Fibroblast of villous mesenchyme (primary cell): ENCODE data around the gene PAX2. TPM values are rescaled to one million over a fixed set of nuclear protein-coding genes. Genes with fewer than 3 reads are reported as not detected.
A peak's percentile ranks its signal among the peaks of the same experiment; 100 is the strongest.

Experiments used
- DNase-seq: peaks from one replicate; pipeline ENCODE4 v3.0.0-alpha.2; 2010; ENCODE audit warnings: low read depth
- H3K4me3 ChIP-seq: 2 replicates; pipeline ENCODE4 v1.5.1; 2011; ENCODE audit warnings: low read depth, mild to moderate bottlenecking, low read length
- CTCF ChIP-seq: IDR thresholded peaks from 2 replicates; pipeline ENCODE4 v1.5.1; 2012; ENCODE audit warnings: low read depth, mild to moderate bottlenecking, low read length; ENCODE audit not compliant: insufficient read depth
- total RNA-seq: library from RNA; depleted of rRNA; stranded (reverse); fragments of >200 nt; gene quantifications from 2 replicates; pipeline ENCODE4 v1.2.3, GENCODE V29; 2012

Gene PAX2
- total RNA-seq, 1 donor = not detected

DNA sequence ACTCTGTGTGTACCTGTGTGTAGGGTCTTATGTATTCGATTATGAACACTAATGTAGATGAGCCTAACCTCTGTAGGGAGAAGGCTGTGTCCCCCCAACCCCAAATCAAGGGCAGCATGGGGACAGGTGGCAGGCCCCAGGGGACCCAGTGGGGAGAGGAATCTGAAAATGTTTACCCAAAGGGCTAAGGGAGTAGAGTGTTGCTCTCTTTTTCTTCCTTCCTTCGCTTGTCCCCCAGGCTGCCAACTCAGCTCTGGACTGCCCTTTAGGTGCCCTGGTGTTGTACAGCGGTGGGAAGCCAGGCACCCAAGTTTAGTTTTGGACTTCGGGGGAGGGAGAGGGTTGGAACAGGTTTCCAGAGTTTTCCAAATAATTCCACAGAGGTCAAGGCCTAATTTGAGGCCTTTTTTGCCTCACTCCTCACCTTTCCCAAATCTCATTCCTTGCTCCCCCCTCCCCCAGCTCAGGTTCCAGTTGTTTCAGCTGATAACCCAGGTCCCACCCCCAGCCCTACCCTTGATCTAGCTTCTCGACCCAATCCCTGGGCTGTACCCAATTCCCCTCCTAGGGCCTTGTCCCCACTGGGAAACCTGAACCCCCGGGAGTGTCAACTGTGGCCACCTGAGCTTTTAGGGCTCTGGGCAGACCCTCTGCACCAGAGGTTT lies 9.1 kb upstream of the PAX2 start:
- no peak for DNase-seq
- no peak for TF ChIP-seq CTCF

DNA sequence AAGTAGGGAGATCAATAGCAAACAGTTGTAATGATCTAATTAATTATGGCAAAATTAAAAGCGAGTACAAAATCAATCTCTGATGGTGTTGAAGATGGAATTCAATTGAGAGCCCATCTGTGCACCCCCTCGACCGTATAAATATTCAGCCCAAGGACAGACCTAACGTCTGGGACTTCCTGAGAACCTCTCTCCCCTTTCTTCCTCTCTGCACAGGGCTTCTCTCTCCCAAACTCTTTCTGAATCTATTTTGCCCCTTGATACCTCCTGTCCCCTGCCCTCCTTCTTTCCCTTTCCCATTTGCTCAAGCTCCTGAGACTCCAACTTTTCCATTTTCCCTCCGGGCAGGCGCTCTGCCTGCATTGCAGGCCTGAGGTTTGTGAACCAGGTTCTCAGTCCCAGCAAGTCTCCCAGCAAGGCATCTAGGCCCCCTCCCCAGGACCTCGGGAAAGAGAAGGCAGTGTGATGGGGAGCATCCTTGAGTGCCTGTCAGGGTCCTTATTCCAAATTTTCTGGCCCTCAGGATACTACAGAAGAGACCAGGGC lies 8.5 kb upstream of the PAX2 start:
- no peak for TF ChIP-seq CTCF
- no peak for DNase-seq
- H3K4me3 ChIP-seq = no peak overlapping the region

More for the DNA sequence above, 9.1 kb upstream of the PAX2 start:
- no peak overlapping the region for H3K4me3 ChIP-seq

DNA sequence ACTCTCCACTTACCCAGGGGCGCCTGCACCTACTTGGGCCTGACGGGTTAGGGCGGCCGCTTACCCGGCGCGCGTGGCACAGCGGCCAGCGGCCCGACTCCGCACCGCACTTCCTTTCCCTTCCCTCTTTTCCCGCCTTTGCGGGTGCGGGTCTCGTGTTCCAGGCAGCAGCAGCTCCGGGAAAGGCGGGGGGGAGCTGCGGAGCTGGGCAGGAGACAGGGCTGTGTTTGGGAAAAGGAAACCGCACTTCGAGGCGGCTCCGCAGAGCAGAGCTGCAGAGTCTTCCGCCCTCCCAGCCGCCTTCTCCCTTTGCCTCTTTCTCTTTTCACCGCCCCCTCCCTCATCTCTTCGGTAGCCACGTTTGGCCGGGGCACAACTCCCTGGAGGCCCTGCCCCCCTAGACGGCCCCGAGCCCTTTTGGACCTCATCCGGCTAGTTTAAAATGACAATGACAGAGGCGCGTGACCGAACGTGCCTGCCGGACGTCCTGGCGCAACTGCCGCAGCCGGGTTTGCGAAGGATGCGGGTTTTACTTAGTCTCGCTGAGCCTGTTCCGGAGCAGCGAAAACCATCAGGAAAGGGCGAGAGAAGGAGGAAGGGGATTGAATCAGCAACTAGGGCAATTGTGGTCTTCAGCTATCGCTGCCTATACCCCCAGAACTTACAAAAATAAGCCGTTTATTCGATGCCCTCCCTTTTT lies 7.9 kb upstream of the PAX2 start:
- peak overlapping the region; percentile 12 for H3K4me3 ChIP-seq
- DNase-seq = no peak

GRCh38 chr10:100738055-100738827 lies 7.1 kb upstream of the PAX2 start:
- no peak for DNase-seq
- no peak overlapping the region for H3K4me3 ChIP-seq
- no peak for TF ChIP-seq CTCF

More for the DNA sequence above, 7.9 kb upstream of the PAX2 start:
- TF ChIP-seq CTCF = no peak

GRCh38 chr10:100739517-100740368 lies 5.6 kb upstream of the PAX2 start:
- no peak for TF ChIP-seq CTCF
- no peak for DNase-seq
- no peak overlapping the region for H3K4me3 ChIP-seq
